ENCODE data around the gene KIAA0930.

- TF ChIP-seq CTCF (IDR thresholded peaks at IDR 0.05; ENCODE audit: low read length) = no peak
- TF ChIP-seq EZH2 (IDR thresholded peaks at IDR 0.05; ENCODE audit: borderline replicate concordance, low read length) = no peak
Measured at GRCh38 chr22:45229181-45229580, 11.5 kb downstream of the KIAA0930 start.
